H1 (cell line): Measurements from ENCODE around the gene RINT1.

ENCODE experiments used
- ATF3 ChIP-seq: IDR thresholded peaks from 2 replicates; pipeline ENCODE4 v1.6.1; 2011; ENCODE audit warnings: low read depth, mild to moderate bottlenecking, low read length; ENCODE audit not compliant: insufficient read depth
- BRCA1 ChIP-seq: IDR thresholded peaks from 2 replicates; pipeline ENCODE4 v1.6.1; 2012; ENCODE audit warnings: low read depth, low read length, improper control_type of control experiment
- CREB1 ChIP-seq: IDR thresholded peaks from 2 replicates; pipeline ENCODE4 v1.6.1; 2012; ENCODE audit warnings: inconsistent platforms
- EP300 ChIP-seq, 2 experiments: IDR thresholded peaks; 1 replicate in 1 of 2; 2 replicates in 1 of 2; pipeline ENCODE4 v1.6.1; 2011 to 2012; ENCODE audit warnings: low read depth in 2 of 2, low read length in 2 of 2, mild to moderate bottlenecking in 2 of 2, borderline replicate concordance in 1 of 2, inconsistent platforms in 1 of 2, moderate library complexity in 1 of 2
- GABPA ChIP-seq: IDR thresholded peaks from 2 replicates; pipeline ENCODE4 v1.6.1; 2011; ENCODE audit warnings: mild to moderate bottlenecking, low read length, moderate library complexity, borderline replicate concordance; ENCODE audit not compliant: insufficient read depth
- JUN ChIP-seq: IDR thresholded peaks from 2 replicates; pipeline ENCODE4 v1.6.1; 2011; ENCODE audit warnings: low read depth, mild to moderate bottlenecking, improper control_type of control experiment, low read length
- MAFK ChIP-seq: IDR thresholded peaks from 2 replicates; pipeline ENCODE4 v1.6.1; 2012; ENCODE audit warnings: low read depth, mild to moderate bottlenecking, improper control_type of control experiment, low read length
- MAX ChIP-seq: IDR thresholded peaks from 2 replicates; pipeline ENCODE4 v1.6.1; 2012; ENCODE audit warnings: inconsistent platforms
- NRF1 ChIP-seq: IDR thresholded peaks from 2 replicates; pipeline ENCODE4 v1.6.1; 2011; ENCODE audit warnings: mild to moderate bottlenecking, low read depth, low read length, improper control_type of control experiment
- POLR2A ChIP-seq, 2 experiments: IDR thresholded peaks; 1 replicate in 1 of 2; 2 replicates in 1 of 2; pipeline ENCODE4 v1.6.1; 2011; ENCODE audit warnings: low read depth in 2 of 2, low read length in 2 of 2, mild to moderate bottlenecking in 2 of 2; ENCODE audit errors: control extremely low read depth in 1 of 2
- POLR2AphosphoS5 ChIP-seq: IDR thresholded peaks from 2 replicates; pipeline ENCODE4 v1.6.1; 2011; ENCODE audit warnings: low read depth, low read length
- RNF2 ChIP-seq: fragments of 200-900, 300-1000 bp; sonication (generic); IDR thresholded peaks from 2 replicates; pipeline ENCODE4 v1.7.1; 2016; ENCODE audit warnings: borderline replicate concordance, low read depth, mild to moderate bottlenecking, antibody characterized with exemption, low read length; ENCODE audit not compliant: poor library complexity, severe bottlenecking; ENCODE audit errors: missing control alignments
- SAP30 ChIP-seq: fragments of 300-600 bp; sonication (generic); IDR thresholded peaks from 2 replicates; pipeline ENCODE4 v1.7.1; 2012; ENCODE audit warnings: low read length, moderate library complexity, mild to moderate bottlenecking, inconsistent platforms; ENCODE audit not compliant: insufficient read depth, insufficient replicate concordance
- TF ChIP-seq, protein P1 (sequence below), 3 experiments: IDR thresholded peaks; 1 replicate in 2 of 3; 2 replicates in 1 of 3; pipeline versions ENCODE4 v1.5.1 to v1.6.1; 2011; ENCODE audit warnings: low read length in 3 of 3, mild to moderate bottlenecking in 3 of 3, inconsistent platforms in 2 of 3, low read depth in 1 of 3, moderate library complexity in 1 of 3; ENCODE audit not compliant: insufficient read depth in 1 of 3; ENCODE audit errors: control extremely low read depth in 1 of 3

- TF ChIP-seq CREB1 = no peak
- no peak for TF ChIP-seq EP300 (IDR thresholded peaks at IDR 0.05; ENCODE audit: borderline replicate concordance in 1 of 2, low read depth in 2 of 2, low read length in 2 of 2)
- TF ChIP-seq, protein P1, sequence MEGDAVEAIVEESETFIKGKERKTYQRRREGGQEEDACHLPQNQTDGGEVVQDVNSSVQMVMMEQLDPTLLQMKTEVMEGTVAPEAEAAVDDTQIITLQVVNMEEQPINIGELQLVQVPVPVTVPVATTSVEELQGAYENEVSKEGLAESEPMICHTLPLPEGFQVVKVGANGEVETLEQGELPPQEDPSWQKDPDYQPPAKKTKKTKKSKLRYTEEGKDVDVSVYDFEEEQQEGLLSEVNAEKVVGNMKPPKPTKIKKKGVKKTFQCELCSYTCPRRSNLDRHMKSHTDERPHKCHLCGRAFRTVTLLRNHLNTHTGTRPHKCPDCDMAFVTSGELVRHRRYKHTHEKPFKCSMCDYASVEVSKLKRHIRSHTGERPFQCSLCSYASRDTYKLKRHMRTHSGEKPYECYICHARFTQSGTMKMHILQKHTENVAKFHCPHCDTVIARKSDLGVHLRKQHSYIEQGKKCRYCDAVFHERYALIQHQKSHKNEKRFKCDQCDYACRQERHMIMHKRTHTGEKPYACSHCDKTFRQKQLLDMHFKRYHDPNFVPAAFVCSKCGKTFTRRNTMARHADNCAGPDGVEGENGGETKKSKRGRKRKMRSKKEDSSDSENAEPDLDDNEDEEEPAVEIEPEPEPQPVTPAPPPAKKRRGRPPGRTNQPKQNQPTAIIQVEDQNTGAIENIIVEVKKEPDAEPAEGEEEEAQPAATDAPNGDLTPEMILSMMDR (IDR thresholded peaks at IDR 0.05; ENCODE audit: control extremely low read depth in 1 of 3, insufficient read depth in 1 of 3, low read depth in 1 of 3, low read length in 3 of 3) = no peak
- no peak for TF ChIP-seq RNF2
- no peak for TF ChIP-seq SAP30
- no peak for TF ChIP-seq GABPA
- no peak for TF ChIP-seq MAX
- TF ChIP-seq BRCA1 = no peak
- TF ChIP-seq POLR2A (IDR thresholded peaks at IDR 0.05; ENCODE audit: control extremely low read depth in 1 of 2, low read depth in 2 of 2, low read length in 2 of 2) = no peak
- no peak for TF ChIP-seq POLR2AphosphoS5
- no peak for TF ChIP-seq NRF1
- no peak for TF ChIP-seq ATF3
- no peak for TF ChIP-seq JUN
- no peak for TF ChIP-seq MAFK
These were observed 38.1 kb upstream of the RINT1 start for GRCh38 chr7:105493923-105494315.
